GM18508 (cell line): ENCODE measurements around the gene PDCD1.
"Not testable (repeated sequence)": the region's sequence is repeated elsewhere in the genome, so short reads cannot be mapped to it uniquely, and the experiment has no call there.

ENCODE experiments used
- ATAC-seq: cut with Tn5 transposase; IDR thresholded peaks from one replicate; pipeline ENCODE4 v1.9.1; 2021; ENCODE audit warnings: moderate number of reproducible peaks; ENCODE audit not compliant: insufficient read depth, unreplicated experiment

Gene PDCD1

GRCh38 chr2:241841181-241842066, 17.3 kb downstream of the PDCD1 start:
- ATAC-seq, result no peak

- no peak for ATAC-seq
Observed at GRCh38 chr2:241837197-241837965, 21.3 kb downstream of the PDCD1 start.

GRCh38 chr2:241836292-241836691, 22.4 kb downstream of the PDCD1 start:
- no peak for ATAC-seq

- no peak for ATAC-seq
Observed at GRCh38 chr2:241835611-241836010, 23.1 kb downstream of the PDCD1 start.

GRCh38 chr2:241834527-241835210, 24.0 kb downstream of the PDCD1 start:
- no peak for ATAC-seq

GRCh38 chr2:241833756-241834526, 24.8 kb downstream of the PDCD1 start:
- ATAC-seq, result not testable (repeated sequence)

- no peak for ATAC-seq
Observed at GRCh38 chr2:241833101-241833663, 25.5 kb downstream of the PDCD1 start.

GRCh38 chr2:241827394-241827793, 31.3 kb downstream of the PDCD1 start:
- no peak for ATAC-seq

GRCh38 chr2:241823531-241824437, 34.9 kb downstream of the PDCD1 start:
- not testable (repeated sequence) for ATAC-seq

- no peak for ATAC-seq
Observed at GRCh38 chr2:241822264-241822623, 36.5 kb downstream of the PDCD1 start.

GRCh38 chr2:241821460-241822263, 37.0 kb downstream of the PDCD1 start:
- ATAC-seq, result no peak

GRCh38 chr2:241820625-241821384, 37.9 kb downstream of the PDCD1 start:
- ATAC-seq, result no peak

- ATAC-seq, result not testable (repeated sequence)
Observed at GRCh38 chr2:241819947-241820624, 38.6 kb downstream of the PDCD1 start.

- ATAC-seq, result no peak
Observed at GRCh38 chr2:241818943-241819270, 39.8 kb downstream of the PDCD1 start.

- ATAC-seq, result no peak
Observed at GRCh38 chr2:241818229-241818942, 40.3 kb downstream of the PDCD1 start.

- not testable (repeated sequence) for ATAC-seq
Observed at GRCh38 chr2:241817821-241818215, 40.9 kb downstream of the PDCD1 start.
